HT-29 (cell line): ENCODE results near the gene CD300LG. TPM values are rescaled to one million over a fixed set of nuclear protein-coding genes. Genes with fewer than 3 reads are reported as not detected.

Source experiments
- DNase-seq: peaks from one replicate; pipeline ENCODE4 v3.0.0-alpha.2; 2015; ENCODE audit warnings: low spot score
- total RNA-seq: library from RNA; depleted of rRNA; stranded (reverse); fragments of >200 nt; shearing (Covaris generic); gene quantifications from 2 replicates; pipeline ENCODE4 v1.2.3, GENCODE V29; 2014; rRNA removed

The CD300LG gene
- total RNA-seq, 1 experiment from 2014 or later: not detected

DNA sequence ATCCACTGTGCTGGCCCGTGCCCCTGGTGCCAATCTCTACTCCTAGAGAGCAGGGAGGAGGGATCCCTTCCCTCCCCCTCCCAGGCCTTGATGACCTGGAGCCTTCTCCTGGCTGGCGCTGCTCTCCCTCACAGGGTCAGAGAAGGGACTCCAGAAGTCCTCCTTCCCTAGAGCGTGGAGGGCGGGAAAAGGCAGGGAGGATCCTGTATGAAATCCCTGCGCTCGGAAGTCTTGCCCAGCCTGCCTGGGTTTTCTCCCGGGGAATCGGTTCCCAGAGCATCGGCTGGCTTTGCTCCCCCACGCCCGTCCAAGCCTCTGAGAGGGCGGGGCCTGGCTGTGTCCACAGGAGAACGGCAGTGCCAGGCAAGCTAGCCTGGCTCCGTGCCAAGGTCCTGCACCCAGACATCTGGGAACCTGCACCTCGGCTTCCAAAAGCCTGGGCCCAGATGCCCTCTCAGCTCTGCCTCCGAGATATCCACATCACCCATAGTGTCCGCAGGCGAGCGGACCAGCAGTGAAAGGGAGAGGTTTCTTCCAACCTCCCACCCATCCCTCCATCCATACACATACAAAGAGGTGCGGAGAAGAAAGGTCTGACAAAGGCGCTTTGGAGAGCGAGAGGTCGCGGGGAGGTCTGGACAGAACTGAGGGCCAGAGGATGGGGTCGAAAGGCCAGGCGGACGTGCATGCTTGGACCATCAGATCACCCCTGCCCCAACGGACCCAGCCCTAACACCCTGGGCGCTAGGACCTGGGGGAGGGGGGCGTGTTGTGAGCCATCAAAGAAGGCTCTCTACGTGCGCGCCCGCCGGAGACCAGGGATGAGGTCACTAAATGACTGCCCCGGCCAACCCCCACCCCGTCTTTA lies 59.2 kb downstream of the CD300LG start:
- peak; percentile 27 for DNase-seq

DNA sequence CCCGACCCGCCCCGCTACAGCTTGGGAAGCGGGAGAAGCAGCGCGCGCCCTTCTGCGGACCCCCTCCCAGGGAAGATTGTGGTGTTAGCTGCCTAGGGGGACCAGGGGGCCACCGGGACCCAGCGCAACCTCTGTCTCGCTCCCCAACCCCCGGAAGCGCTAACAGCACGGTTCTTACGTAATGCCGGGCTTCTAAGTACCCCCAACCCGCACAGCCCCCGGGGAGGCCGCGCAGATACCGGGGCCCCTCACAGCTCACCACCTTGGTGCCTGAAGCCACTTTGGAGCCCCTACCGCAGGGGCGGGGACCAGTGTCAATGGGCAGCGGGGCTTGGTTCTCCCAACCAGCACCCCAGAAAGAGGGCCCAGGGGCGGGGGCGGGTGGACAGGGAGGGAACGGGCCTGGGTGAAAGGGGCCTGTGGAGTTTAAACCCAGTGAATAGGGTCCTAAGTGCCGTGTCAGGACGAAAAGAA lies 60.0 kb downstream of the CD300LG start:
- no peak for DNase-seq

DNA sequence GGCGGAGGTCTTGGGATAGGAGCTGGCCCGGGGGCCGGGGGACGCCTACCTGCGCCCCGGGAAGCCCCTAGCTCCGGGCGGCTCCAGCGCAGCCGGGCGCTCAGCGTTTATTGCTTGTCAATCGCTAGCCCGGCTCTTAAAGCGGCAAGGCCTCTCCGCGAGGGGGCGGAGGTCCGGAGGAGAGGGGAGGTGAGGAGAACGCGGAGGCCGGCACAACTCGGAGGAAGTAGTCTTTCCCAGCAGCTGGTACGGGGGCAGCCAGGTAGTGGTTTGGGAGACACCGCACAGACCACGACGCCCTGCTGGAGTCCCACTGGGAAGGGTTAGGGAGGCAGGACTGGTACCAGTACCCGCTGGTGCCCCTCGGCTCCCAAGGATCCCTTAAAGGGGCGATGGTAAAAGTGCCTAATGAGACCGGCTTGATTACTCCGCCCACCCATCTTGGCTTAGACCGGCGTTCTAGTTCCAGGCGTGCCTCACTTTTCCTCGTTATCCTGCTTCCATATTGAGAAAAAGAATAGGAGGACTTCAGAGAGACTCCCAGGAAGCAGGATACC lies 60.5 kb downstream of the CD300LG start, which contains the start of gene MPP2:
TSS of gene MPP2 (minus strand) at position 112 of the 557 bp plus-strand sequence. CDS start 3,076 bp downstream, outside the sequence.
- peak; percentile 27 for DNase-seq

DNA sequence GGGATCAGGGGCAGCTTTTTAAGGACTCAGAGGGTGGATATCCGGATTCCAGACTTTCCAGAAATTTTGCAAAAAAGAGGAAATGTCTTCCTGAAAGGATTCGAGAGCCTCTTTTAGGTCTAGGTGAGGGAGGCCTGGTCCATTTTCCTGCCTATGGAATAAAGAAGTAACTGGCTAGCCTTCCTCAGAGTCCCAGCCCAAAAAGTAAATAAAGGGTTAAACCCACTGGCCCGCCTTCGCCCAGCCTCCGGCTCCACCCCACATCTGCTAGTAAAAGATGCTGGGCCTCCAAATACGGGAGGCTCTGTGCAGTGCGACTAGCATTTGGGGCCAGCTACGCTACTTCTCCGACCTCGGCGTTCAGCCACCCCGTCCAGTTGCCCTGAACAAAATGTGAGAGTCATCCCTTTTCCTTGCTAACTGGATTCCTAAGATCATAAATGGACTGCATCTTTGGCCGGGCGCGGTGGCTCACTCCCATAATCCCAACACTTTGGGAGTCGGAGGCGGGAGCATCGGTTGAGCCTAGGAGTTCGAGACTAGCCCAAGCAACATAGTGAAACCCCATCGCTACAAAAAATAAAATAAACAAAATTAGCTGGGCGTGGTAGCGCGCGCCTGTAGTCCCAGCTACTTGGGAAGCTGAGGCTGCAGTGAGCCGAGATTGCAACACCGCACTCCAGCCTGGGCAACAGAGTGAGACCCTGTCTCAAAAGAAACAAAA lies 61.2 kb downstream of the CD300LG start:
- DNase-seq: peak; percentile 42

DNA sequence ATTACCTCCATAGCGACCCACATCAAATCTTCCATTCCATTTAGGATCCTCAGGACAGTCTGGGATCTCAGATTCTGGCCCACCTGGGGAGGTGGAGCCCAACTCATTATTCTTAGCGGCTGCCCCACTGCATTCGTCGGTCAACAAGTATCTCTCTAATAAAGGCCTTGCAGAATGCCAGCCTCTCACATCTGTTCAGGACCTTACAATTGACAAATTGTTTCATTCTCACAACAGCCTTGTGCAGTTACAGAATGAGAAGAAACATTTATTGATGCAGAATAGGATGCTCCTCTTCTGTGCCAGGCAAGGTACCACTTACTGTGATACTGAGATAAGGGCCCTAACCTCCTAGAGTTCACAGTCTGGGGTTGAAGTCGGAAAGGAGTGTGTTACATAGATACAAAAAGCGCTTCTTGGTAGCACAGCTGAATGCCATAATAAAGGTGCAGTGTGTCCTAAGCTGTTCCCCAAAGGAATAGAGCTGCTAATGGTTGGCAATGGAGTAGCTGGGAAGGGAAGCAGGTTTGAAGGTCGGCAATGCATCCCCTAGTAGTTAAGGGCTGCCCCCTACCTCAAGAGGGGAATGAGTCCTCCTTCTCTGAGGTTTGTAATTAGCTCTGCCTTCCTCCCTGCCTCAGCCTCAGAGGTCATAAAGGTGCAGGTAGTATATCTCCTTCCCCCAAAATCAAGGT lies 62.7 kb downstream of the CD300LG start:
- DNase-seq: no peak

DNA sequence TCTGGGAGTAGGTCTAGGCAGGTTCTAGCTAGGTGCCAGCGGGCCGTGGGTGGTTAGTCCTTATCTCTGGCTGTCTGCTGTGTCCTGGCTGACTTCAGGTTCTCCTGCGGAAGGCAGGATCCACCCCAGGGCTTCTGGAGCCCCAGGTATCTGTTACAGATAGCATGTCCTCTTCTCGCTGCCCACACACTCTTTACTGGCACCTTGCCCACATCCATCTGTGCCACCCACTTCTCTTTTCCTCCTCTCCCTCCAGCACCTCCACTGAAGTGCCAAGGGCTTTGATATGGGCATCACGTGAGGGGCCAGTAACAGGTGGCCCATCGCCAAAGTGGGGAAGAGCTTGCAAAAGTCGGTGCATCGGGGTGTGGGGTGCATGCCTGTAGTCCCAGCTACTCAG lies 64.9 kb downstream of the CD300LG start:
- no peak for DNase-seq

DNA sequence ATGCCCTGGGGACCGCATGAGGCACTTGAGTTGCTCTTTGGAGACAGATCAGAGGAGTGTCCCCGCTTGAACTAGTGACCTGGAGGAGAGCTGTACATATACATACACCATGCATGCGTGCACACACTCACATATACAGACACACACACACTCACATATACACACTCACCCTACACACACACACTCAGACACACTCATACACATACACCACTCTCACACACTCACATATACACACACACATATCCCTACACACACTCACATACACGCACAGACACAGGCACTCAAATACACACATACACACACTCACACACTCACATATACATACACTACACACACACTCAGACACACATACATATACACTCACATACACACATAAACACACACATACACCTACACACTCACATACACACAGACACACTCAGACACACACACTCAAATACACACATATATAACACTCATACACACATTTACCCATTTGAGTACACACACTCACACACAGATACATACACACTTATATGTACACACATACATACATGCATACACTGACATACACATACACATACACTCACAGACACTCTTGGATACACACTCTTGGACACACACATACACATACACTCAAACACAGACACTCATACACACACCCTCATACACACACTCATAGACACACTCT lies 65.8 kb downstream of the CD300LG start:
- DNase-seq: no peak

Other genes with a start within 250 kb of the CD300LG start
- not detected in 2 replicates for gene MEOX1, start 185.3 kb upstream of the CD300LG start, total RNA-seq
- gene SOST, start 88.4 kb upstream of the CD300LG start, total RNA-seq: not detected in 2 replicates
- 40.2 and 40.8 TPM in 2 replicates for gene DUSP3, start 68.2 kb upstream of the CD300LG start, total RNA-seq
- gene CFAP97D1, start 66.7 kb upstream of the CD300LG start, total RNA-seq: 0.05 and 0.26 TPM in 2 replicates
- 12.0 and 13.9 TPM in 2 replicates for gene MPP3, start 14.0 kb upstream of the CD300LG start, total RNA-seq
- gene MPP2, start 60.4 kb downstream of the CD300LG start, total RNA-seq: 0.29 and 0.56 TPM in 2 replicates
- gene PPY, start 95.3 kb downstream of the CD300LG start, total RNA-seq: not detected in 2 replicates
- gene PYY, start 106.8 kb downstream of the CD300LG start, total RNA-seq: not detected in 2 replicates
- 2.7 and 4.2 TPM in 2 replicates for gene NAGS, start 157.4 kb downstream of the CD300LG start, total RNA-seq
- 78.2 and 83.1 TPM in 2 replicates for gene TMEM101, start 167.8 kb downstream of the CD300LG start, total RNA-seq
- 38.9 and 50.0 TPM in 2 replicates for gene LSM12, start 219.5 kb downstream of the CD300LG start, total RNA-seq
- 64.6 and 74.2 TPM in 2 replicates for gene G6PC3, start 223.6 kb downstream of the CD300LG start, total RNA-seq